Fibroblast of pulmonary artery (primary cell): ENCODE measurements around the gene HOOK2.

ENCODE experiments used
- DNase-seq: peaks from one replicate; pipeline ENCODE4 v3.0.0-alpha.2; 2010; ENCODE audit warnings: low read depth
- H3K4me3 ChIP-seq: replicated peaks from 2 replicates; pipeline ENCODE4 v1.5.1; 2011; ENCODE audit warnings: low read depth, mild to moderate bottlenecking, control low read depth, low read length, moderate library complexity
- CTCF ChIP-seq: IDR thresholded peaks from 2 replicates; pipeline ENCODE4 v1.5.1; 2011; ENCODE audit warnings: mild to moderate bottlenecking, control low read depth, low read length, inconsistent platforms; ENCODE audit errors: missing control alignments

The HOOK2 gene

DNA sequence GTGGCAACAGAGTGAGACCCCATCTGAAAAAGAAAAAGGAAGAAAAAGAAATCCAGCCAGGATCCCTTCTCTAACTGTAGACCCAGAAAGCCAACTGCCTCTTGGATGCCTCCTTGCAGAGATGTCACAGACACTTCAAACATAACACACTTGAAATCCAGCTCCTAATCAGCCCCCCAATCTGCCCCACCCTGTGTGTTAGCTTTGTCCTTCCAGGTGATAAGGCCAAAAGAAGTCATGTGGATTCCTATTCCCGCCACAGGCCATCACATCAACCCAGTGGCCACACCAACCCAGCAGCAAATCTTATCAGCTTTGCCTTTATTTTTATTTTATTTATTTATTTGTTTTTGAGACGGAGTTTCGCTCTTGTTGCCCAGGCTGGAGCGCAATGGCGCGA lies 15.7 kb downstream of the HOOK2 start:
- no peak overlapping the region for H3K4me3 ChIP-seq
- DNase-seq: no peak
- no peak for TF ChIP-seq CTCF

DNA sequence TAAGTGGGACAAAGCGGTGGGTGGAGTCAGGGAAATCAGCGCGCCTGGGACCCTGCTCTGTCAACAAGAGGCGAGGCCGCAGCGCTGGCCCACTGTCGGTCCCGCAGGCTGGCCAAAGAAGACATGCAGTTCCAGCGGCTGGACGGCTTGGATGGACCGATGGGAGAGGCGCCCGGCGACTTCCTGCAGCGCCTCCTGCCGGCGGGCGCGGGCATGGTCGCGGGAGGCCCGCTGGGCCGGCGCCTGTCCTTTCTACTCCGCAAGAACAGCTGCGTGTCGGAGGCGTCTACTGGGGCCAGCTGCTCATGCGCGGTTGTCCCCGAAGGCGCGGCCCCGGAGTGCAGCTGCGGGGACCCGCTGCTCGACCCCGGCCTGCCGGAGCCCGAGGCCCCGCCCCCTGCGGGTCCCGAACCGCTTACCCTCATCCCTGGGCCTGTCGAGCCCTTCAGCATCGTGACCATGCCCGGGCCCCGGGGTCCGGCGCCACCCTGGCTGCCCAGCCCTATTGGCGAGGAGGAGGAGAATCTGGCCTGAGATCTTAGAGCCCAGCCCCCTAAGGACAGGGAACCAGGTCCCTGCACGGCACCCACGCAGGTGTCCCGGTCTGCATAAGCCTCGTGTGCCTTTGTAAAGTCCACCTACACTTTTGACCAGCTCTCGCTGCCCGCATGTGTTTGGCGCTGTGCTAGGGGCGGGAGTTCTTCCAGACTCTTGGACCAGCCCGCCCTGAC lies 17.6 kb downstream of the HOOK2 start:
- peak; percentile 78 for DNase-seq
- peak; percentile 54 for TF ChIP-seq CTCF
- H3K4me3 ChIP-seq: peak overlapping the region; percentile 39

DNA sequence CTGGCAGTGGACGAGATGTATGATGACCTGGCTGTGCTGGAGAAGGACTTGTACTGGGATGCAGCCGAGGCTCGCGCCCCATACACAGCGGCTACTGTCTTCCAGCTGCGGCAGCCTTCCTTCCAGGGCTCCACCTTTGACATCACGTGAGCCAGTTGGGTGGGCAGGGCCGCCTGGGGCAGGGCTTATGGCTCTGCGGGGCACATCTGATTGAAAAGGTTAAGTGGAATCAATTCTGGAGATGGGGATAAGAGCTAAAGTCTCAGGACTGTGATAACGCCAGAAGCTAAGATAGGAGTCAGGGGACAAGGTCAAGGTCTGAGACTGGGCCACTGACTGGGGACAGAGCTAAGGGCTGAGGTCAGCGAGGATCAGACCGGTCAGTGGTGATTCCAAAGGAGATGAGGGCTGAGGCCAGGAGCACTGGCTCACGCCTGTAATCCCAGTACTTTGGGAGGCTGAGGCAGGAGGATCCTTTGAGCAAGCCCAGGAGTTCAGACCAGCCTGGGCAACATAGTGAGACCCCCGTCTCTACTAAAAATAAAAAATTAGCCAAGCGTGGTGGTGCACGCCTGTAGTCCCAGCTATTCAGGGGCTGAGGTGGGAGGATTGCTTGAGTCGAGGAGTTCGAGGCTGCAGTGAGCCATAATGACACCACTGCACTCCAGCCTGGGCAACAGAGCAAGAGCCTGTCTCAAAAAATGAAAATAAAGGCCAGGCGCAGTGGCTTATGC lies 19.0 kb downstream of the HOOK2 start:
- TF ChIP-seq CTCF: no peak
- H3K4me3 ChIP-seq: no peak overlapping the region
- no peak for DNase-seq

GRCh38 chr19:12754465-12755196 lies 20.7 kb downstream of the HOOK2 start:
- TF ChIP-seq CTCF: no peak
- DNase-seq: no peak
- H3K4me3 ChIP-seq: no peak overlapping the region

- no peak for DNase-seq
- TF ChIP-seq CTCF: no peak
- no peak overlapping the region for H3K4me3 ChIP-seq
These were observed 23.1 kb downstream of the HOOK2 start for GRCh38 chr19:12752056-12752781.

DNA sequence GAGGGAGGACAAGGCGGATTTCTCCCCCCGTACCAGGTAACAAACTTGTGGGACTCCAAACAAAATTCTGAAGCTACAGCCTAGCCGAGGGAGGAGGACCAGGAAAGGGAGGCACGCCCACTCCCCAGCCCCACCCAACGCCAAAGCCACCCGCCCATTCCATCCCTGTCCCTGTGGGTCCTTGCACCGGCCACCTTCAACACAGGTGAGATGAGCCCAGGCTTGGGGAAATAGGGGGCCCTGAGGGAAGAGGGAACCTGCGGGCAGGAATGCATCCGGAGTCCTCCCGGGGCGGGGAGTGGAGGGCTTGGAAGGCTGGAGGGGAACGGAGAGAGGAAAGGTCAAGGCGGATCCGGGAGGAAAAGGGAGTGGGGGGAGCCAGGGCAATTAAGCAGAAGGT lies 23.7 kb downstream of the HOOK2 start, which contains the start of gene BEST2:
Gene BEST2, plus strand, starts transcription at position 157 of the 400 bp plus-strand sequence. CDS start 802 bp downstream, outside the sequence.
- H3K4me3 ChIP-seq: no peak within 1 kb of the TSS
- DNase-seq: no peak
- no peak for TF ChIP-seq CTCF
